A673 (cell line): ENCODE results near the gene CCDC27. TPM values are rescaled to one million over a fixed set of nuclear protein-coding genes. Genes with fewer than 3 reads are reported as not detected.
"Not testable (repeated sequence)": the region's sequence is repeated elsewhere in the genome, so short reads cannot be mapped to it uniquely, and the experiment has no call there.

Experiments
- BruUV-seq: library from RNA; stranded (reverse); fragments of 400-500 nt; replicated peaks from 2 replicates; lab custom pipeline; 2021; lab: Mats Ljungman, UMichigan
- CTCF ChIA-PET: fragments of 300-600 bp; sonication (Branson Sonifier 250); formaldehyde crosslinking; loops from one replicate; lab custom pipeline; 2022; ENCODE audit warnings: antibody characterized with exemption; lab: Charles Lee
- POLR2A ChIA-PET: fragments of 300-600 bp; sonication (Branson Sonifier 250); formaldehyde crosslinking; loops from one replicate; lab custom pipeline; 2022; ENCODE audit warnings: antibody characterized with exemption; ENCODE audit not compliant: low non-redundant PET; lab: Charles Lee
- DNase-seq: peaks from one replicate; pipeline ENCODE4 v3.0.0-alpha.2; 2015; ENCODE audit warnings: low spot score
- H3K27ac ChIP-seq: fragments of 200-600 bp; sonication (generic); 2 replicates; pipeline ENCODE4 v1.5.1; 2016; ENCODE audit warnings: mixed run types, low read depth, mild to moderate bottlenecking, mixed read lengths, antibody characterized with exemption, low read length; ENCODE audit not compliant: poor library complexity, severe bottlenecking
- H3K27me3 ChIP-seq: fragments of 200-600 bp; sonication (generic); replicated peaks from 2 replicates; pipeline ENCODE4 v1.6.1; 2017; ENCODE audit warnings: mixed run types, low read depth, mild to moderate bottlenecking, mixed read lengths, antibody characterized with exemption, low read length; ENCODE audit not compliant: insufficient read depth, poor library complexity
- H3K36me3 ChIP-seq: fragments of 200-600 bp; sonication (generic); 2 replicates; pipeline ENCODE4 v1.6.1; 2016; ENCODE audit warnings: mixed run types, mild to moderate bottlenecking, mixed read lengths, antibody characterized with exemption, low read length; ENCODE audit not compliant: insufficient read depth, poor library complexity, severe bottlenecking
- H3K4me1 ChIP-seq: fragments of 200-600 bp; sonication (generic); 2 replicates; pipeline ENCODE4 v1.6.1; 2017; ENCODE audit warnings: mixed run types, mild to moderate bottlenecking, mixed read lengths, antibody characterized with exemption, low read length; ENCODE audit not compliant: insufficient read depth, poor library complexity, severe bottlenecking
- H3K4me3 ChIP-seq: fragments of 200-600 bp; sonication (generic); 2 replicates; pipeline ENCODE4 v1.5.1; 2016; ENCODE audit warnings: low read depth, mixed run types, mild to moderate bottlenecking, mixed read lengths, low read length; ENCODE audit not compliant: poor library complexity, severe bottlenecking
- H3K9me3 ChIP-seq: fragments of 200-600 bp; sonication (generic); 2 replicates; pipeline ENCODE4 v1.6.1; 2016; ENCODE audit warnings: mixed run types, low read depth, mild to moderate bottlenecking, mixed read lengths, antibody characterized with exemption, low read length; ENCODE audit not compliant: poor library complexity, severe bottlenecking
- CTCF ChIP-seq: fragments of 300-800, 200-600 bp; sonication (generic); conservative IDR thresholded peaks from 2 replicates; pipeline ENCODE4 v1.5.1; 2017; ENCODE audit warnings: low read depth, mild to moderate bottlenecking, antibody characterized with exemption, low read length, moderate library complexity, mixed read lengths
- EZH2 ChIP-seq: fragments of 200-600 bp; sonication (generic); IDR thresholded peaks from 2 replicates; pipeline ENCODE4 v1.6.1; 2017; ENCODE audit warnings: borderline replicate concordance, low read depth, mild to moderate bottlenecking, mixed read lengths, antibody characterized with exemption, low read length; ENCODE audit not compliant: poor library complexity, severe bottlenecking
- intact Hi-C: fragments of 100-400 bp; cut with micrococcal nuclease; formaldehyde crosslinking; loops from one replicate; pipeline ENCODE4 v1.10.0; 2022; ENCODE audit not compliant: unreplicated experiment
- total RNA-seq: library from RNA; stranded (reverse); gene quantifications from 2 replicates; pipeline ENCODE4 v1.2.3, GENCODE V29; 2021

CCDC27 gene
- total RNA-seq, 1 experiment from 2014 or later, result not detected

- no peaks in the 10 kb centered on the region for H3K36me3 ChIP-seq
- ChIA-PET CTCF (no interaction called here), POLR2A (no interaction called here)
- no TSS peak for BruUV-seq
- H3K4me3 ChIP-seq, result no peak overlapping the region
- H3K27ac ChIP-seq, result no peak overlapping the region
- H3K27me3 ChIP-seq, result no peaks in the 10 kb centered on the region
- TF ChIP-seq CTCF (no peak), EZH2 (no peak)
- H3K4me1 ChIP-seq, result no peaks in the 10 kb centered on the region
- DNase-seq, result no peak
- no peaks in the 10 kb centered on the region for H3K9me3 ChIP-seq
- intact Hi-C loops, result no loop called here
These were observed 57.4 kb downstream of the CCDC27 start for GRCh38 chr1:3809680-3810079.

- H3K27ac ChIP-seq, H3K9me3 ChIP-seq, H3K36me3 ChIP-seq, H3K27me3 ChIP-seq, H3K4me1 ChIP-seq, CTCF ChIA-PET, POLR2A ChIA-PET, intact Hi-C loops, H3K4me3 ChIP-seq, DNase-seq, BruUV-seq: not testable (repeated sequence)
These were observed 58.0 kb downstream of the CCDC27 start for GRCh38 chr1:3810149-3810761.

- CTCF ChIA-PET, result no interaction called here
- Histone ChIP-seq H3K27ac (no peak overlapping the region), H3K27me3 (no peaks in the 10 kb centered on the region), H3K4me3 (no peak overlapping the region), H3K36me3 (no peaks in the 10 kb centered on the region), H3K9me3 (no peaks in the 10 kb centered on the region), H3K4me1 (no peaks in the 10 kb centered on the region)
- POLR2A ChIA-PET, result no interaction called here
- no peak for DNase-seq
- no peak for TF ChIP-seq CTCF
- TF ChIP-seq EZH2, result no peak
- no TSS peak for BruUV-seq
- intact Hi-C loops, result no loop called here
These were observed 59.3 kb downstream of the CCDC27 start for GRCh38 chr1:3811595-3811911.

GRCh38 chr1:3814065-3814464 lies 61.8 kb downstream of the CCDC27 start:
- DNase-seq, result no peak
- no peak overlapping the region for H3K4me3 ChIP-seq
- intact Hi-C loops, result no loop called here
- no peaks in the 10 kb centered on the region for H3K36me3 ChIP-seq
- H3K27ac ChIP-seq, result no peak overlapping the region
- no peaks in the 10 kb centered on the region for H3K9me3 ChIP-seq
- TF ChIP-seq EZH2 (no peak), CTCF (no peak)
- H3K27me3 ChIP-seq, result no peaks in the 10 kb centered on the region
- POLR2A ChIA-PET, result no interaction called here
- no peaks in the 10 kb centered on the region for H3K4me1 ChIP-seq
- BruUV-seq, result no TSS peak
- CTCF ChIA-PET, result no interaction called here
